AG04449 (cell line): ENCODE measurements around the gene CDH8.

Source experiments
- CTCF ChIA-PET: fragments of 350-600 bp; formaldehyde crosslinking; extraction: SDS; loops from one replicate; lab custom pipeline; 2021; ENCODE audit warnings: antibody characterized with exemption; lab: Yijun Ruan, JAX
- POLR2A ChIA-PET: fragments of 400-600, 350-600 bp; formaldehyde crosslinking; extraction: SDS; loops from one replicate; lab custom pipeline; 2020; ENCODE audit warnings: antibody characterized with exemption, inconsistent platforms; lab: Yijun Ruan, JAX
- DNase-seq: peaks from one replicate; pipeline ENCODE4 v3.0.0-alpha.2; 2010; ENCODE audit warnings: low read depth, low spot score
- H3K4me3 ChIP-seq: 2 replicates; pipeline ENCODE4 v1.5.1; 2011; ENCODE audit warnings: low read depth, mild to moderate bottlenecking, control low read depth, low read length
- CTCF ChIP-seq: IDR thresholded peaks from one replicate; pipeline ENCODE4 v1.5.1; 2011; ENCODE audit warnings: mild to moderate bottlenecking, moderate library complexity, low read length, control low read depth, inconsistent platforms; ENCODE audit not compliant: insufficient read depth; ENCODE audit errors: missing control alignments

CDH8 gene

DNA sequence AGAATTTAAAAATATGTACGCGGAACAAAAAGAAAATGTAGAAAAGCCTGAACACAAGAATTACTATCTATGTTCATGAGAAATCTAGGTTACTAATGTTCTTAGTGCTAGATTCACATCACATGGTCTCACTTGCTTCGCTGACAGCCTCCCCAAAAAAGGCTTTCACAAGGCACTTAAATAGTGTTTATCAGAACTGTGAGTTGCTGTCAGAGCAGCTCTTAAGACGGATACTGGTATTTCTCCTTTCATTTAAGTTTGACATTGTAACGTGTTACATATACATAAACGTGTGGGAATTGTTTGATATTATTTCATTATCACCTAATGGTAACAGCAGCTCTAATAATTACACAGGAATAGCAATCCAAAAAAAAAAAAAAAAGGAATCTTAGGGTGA is 150.9 kb downstream of the CDH8 start:
- no peak overlapping the region for H3K4me3 ChIP-seq
- DNase-seq = no peak
- ChIA-PET POLR2A (no interaction called here), CTCF (no interaction called here)
- no peak for TF ChIP-seq CTCF

DNA sequence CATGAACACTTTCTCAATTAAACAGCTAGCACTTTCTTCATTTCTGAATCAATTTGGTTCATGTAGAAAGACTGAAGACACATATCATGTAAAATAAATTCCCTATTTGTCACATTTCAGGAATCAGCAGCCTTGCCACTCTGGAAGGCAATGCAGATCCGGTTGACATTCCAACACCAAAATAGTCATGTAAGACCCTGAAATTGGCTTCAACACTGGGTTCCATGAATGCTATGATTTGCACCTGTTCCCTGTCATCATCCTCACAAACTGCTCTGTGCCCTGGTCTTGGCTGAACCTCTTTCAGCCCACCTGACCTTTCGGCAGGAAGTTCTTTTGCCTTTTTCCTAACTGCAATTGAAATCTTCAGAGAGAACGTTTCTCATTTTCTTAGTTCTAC is 156.9 kb downstream of the CDH8 start:
- CTCF ChIA-PET = interaction anchor here (1.5 kb wide), 1 partner anchor 12 kb away, joined by 3 read pairs; no protein-coding TSS in a partner anchor
- no peak overlapping the region for H3K4me3 ChIP-seq
- no peak for DNase-seq
- POLR2A ChIA-PET = no interaction called here
- no peak for TF ChIP-seq CTCF

- no peak overlapping the region for H3K4me3 ChIP-seq
- ChIA-PET CTCF (no interaction called here), POLR2A (no interaction called here)
- DNase-seq = no peak
- no peak for TF ChIP-seq CTCF
Measured at GRCh38 chr16:61877436-61877835, 158.8 kb downstream of the CDH8 start.

- POLR2A ChIA-PET = no interaction called here
- DNase-seq = no peak
- CTCF ChIA-PET = no interaction called here
- no peak for TF ChIP-seq CTCF
- no peak overlapping the region for H3K4me3 ChIP-seq
Measured at GRCh38 chr16:61872778-61873119, 163.5 kb downstream of the CDH8 start.

DNA sequence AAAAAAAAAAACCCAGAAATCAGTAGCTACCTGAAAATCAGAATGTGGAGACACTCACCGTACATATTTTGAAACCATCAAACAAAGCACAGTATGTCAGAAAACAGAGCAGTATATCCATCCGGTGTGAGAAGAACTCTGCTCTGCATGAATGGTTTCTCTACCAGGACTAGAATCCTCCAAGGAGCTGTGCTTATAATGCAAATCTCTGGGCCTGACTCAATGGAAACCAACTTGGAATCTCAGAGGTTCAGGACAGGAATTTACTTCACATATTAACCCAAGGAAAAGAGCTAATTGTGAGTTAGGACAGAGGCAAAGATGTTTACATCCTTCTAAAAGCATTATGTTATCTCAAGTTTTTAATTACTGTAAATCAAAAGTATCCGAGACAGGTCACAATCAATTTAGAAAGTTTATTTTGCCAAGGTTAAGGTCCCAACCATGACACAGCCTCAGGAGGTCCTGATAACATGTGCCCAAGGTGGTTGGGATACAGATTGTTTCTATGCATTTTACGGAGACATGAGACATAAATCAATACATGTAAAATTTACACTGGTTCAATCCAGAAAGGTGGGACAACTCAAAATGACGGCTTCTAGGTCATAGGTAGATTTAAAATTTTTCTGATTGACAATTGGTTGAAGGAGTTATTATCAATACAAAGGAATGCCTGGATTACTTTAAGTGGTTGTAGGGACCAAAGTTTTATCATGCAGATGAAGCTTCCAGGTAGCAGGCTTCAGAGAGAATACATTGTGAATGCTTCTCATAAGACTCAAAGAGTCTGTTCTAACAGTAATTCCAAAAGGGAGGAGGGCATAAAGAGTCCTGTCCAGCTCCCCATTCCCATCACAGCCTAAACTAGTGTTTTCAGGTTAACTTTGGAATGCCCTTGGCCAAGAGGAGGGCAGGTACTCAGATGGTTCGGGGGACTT is 164.1 kb downstream of the CDH8 start:
- POLR2A ChIA-PET = no interaction called here
- CTCF ChIA-PET = no interaction called here
- DNase-seq = no peak
- TF ChIP-seq CTCF = no peak
- H3K4me3 ChIP-seq = no peak overlapping the region

- H3K4me3 ChIP-seq = no peak overlapping the region
- POLR2A ChIA-PET = no interaction called here
- no peak for TF ChIP-seq CTCF
- DNase-seq = no peak
- CTCF ChIA-PET = no interaction called here
Measured at GRCh38 chr16:61862221-61863155, 173.8 kb downstream of the CDH8 start.
